GM18907 (cell line): Measurements from ENCODE around the gene E2F6.
A peak's percentile ranks its signal among the peaks of the same experiment; 100 is the strongest.

Source experiments
- ATAC-seq: cut with Tn5 transposase; IDR thresholded peaks from one replicate; pipeline ENCODE4 v1.9.1; 2021; ENCODE audit warnings: mild to moderate bottlenecking, moderate library complexity; ENCODE audit not compliant: unreplicated experiment

E2F6 gene

DNA sequence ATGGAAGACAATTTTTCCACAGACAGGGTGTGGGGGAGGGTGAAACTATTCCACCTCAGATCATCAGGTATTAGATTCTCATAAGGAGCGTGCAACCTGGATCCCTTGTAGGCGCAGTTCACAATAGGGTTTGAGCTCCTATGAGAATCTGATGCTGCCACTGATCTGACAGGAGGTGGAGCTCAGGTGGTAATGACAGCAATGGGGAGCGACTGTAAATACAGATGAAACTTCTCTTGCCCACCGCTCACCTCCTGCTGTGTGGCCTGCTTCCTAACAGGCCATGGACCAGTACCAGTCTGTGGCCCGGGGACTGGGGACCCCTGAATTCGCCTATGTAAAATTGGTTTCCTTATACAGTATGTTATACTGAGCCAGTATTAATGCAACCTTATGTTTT lies 27.3 kb upstream of the E2F6 start:
- no peak for ATAC-seq

DNA sequence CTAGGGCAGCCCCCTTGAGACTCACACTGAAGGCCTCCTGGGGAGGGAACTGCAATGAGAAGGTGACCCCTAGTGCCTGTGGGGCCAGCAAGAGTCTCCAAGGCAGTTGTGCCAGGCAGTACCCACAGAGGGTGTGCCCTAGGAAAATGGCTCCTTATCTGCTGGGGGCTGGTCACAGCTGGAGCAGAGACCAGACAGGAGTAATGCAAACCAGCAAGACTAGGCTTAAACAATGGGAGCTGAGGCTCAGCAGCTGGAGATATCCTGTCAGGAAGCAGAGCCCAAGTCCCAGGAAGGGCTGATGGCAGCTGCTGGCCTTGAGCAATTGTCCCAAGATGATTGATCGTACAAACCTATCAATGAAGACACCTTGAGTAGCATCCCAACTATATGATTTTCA lies 26.8 kb upstream of the E2F6 start:
- no peak for ATAC-seq

DNA sequence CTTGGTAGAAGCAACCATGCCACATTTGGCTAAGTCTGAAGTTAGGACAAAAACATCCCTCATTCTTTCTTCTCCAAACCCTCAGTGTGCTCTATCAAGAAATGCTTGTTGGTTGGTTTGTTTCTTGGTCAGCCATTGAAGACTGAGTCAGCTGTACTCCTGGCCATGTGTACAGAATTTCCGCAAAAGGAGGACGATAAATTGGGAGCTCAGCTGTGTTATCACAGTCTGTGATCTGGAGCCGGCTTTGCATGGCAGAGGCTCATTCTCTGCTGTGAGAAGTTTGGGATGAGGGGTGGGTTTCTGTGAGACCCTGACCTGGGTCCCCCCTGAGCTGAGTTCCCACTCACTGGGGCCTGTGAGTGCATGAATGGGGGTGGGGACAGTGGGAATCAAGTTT lies 26.3 kb upstream of the E2F6 start:
- ATAC-seq: no peak

DNA sequence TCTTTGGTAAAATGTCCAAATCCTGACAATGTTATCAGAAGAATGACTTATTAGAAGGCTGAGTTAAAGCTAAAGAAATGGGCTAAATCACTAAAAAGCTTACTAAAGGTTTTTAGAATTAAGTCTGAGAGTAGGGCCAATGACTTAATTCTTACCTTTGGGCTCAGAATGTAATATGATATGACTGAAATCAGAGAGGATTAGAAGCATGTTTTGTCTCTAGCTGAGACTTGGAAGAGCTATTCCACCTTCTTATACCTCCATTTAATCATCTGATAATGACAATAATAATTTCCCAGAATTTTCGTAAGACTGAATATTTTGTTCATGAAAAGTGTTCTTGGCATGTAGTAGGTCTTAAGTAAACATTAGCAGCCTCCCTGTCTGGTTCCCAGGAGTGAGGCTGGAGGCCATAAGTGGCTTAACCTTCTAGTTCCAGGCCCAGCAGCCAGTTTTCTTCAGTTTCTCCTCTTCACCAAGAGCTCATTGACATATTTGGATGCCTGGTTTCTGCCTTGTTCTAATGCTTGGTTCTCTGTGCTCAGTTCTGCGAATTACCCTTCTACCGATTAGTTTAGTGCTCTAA lies 25.5 kb upstream of the E2F6 start:
- no peak for ATAC-seq

DNA sequence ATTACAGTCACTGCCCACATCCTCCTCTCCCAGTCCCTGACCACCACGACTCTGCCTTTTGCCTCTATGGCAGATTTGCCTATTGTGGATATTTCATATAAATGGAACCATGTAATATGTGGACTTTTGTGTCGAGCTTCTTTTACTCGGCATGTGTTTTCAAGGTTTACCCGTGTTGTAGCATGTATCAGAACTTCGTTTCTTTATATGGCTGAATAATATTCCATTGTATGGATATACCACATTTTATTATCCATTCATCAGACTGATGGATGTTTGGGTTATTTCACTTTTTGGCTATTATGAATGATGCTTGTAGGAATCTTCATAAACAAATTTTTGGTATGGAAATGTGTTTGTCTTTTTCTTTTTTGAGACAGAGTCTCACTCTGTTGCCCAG lies 24.2 kb upstream of the E2F6 start:
- no peak for ATAC-seq

DNA sequence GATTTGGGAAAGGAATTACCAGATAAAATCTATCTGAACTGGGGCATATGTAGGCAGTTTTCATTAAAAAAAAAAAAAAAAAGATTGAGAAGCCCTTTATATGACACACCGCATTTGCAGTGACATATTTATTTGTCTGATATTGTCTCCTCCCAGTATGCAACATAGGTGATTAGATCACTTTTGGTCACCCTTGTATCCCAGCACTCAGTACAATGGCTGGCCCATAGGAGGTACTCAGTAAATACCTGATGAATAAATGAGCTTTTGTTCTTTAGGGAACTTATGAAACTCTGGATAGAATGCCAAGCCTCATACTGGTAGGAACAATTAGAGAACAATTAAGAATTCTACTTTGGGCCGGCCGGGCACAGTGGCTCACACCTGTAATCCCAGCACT lies 22.8 kb upstream of the E2F6 start:
- no peak for ATAC-seq

DNA sequence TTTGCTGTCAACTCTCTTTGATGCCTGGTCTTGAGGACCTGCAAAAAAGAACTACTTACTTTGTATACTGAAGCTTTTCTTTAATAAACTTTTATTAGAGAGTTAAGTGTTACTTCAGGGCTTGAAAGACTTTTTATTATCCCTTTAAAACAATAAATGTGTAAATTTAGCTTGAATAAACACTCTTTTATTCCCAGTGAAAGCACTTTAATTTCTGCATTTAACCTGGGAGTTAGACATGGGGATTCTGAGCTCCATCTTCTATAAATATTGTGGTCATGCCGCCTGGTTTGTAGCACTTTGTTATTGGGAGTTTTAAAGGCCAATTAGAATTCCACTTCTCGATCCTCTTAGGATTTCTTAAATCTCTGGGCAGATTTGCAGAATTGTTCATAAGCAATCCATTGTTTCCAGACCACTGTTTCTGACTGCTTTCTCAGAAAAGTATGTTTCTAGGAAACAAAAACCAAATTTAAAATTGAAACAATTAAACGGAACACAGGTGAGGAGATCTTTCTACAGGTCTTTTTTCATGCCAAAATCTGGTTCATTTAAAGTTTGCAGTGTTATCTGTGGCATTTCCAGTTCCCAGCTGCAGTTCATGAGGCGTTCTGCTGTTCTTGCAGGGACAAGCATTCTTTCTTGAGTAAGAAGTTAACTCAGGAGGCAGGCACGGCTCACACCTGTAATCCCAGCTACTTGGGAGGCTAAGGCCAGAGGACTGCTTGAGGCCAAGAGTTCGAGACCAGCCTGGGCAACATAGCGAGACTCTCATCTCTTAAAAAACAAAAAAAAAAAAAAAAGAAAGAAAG lies 18.1 kb upstream of the E2F6 start:
- no peak for ATAC-seq

DNA sequence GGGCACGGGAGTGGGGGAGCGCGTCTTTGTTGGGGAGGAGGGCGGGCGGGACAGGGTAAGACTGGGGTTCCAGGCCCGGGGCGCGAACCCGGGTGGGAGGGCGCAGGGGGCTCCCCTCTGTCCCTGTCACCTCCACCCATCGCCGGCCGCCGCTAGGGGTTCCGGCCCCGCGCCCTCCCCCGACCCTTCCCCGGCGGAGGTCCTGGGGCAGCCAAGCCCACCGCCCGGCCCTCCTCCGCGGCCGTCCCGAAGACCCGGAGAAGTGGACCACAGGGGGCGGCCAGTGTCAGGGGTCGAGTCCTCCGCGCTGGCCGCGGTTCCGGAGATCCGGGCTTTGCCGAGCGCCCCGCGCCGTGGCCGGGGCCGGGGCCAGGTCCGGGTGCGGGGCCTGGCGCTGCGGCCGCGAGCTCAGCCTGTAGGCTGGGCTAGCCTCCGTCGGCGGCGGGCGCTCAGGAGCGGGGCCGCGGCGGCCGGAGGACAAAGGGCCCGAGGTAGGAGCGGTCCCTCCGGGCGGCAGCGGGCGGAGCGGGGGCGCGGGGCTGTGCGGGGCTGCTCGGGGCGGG lies 16.6 kb upstream of the E2F6 start:
- ATAC-seq: no peak

DNA sequence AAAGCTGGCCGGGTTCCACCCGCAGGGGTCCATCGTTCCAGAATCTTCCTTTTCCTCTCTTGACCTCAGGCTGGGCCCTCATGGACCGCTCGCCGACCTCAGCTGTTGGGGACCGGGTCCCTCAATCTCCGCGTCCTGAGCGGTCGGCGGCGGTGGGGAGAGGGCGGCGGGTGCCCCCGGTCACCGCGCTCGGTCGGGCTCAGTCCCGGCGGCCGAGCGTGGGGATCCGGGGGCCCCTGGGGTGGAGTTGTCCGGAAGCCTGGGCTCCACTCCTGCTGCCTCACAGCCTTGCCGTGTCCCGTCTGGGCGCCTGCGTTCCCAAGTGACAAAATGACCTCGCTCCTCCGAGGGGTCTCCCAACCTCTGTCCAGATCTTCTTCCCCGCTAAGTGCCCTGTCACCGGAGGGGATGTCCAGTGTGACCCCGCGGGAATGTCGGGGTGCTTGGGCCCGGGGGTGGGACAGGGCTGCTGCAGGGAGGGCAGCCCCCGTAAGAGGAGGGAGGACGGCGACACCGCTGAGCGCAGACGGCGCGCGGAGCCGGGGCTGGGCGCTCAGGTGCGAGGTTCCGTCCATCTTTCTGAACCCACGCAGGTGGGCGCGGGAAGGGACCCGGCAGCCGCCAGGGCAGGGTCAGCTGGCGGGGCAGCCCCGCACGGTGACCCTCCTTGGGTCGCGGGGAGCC lies 16.0 kb upstream of the E2F6 start:
- no peak for ATAC-seq

DNA sequence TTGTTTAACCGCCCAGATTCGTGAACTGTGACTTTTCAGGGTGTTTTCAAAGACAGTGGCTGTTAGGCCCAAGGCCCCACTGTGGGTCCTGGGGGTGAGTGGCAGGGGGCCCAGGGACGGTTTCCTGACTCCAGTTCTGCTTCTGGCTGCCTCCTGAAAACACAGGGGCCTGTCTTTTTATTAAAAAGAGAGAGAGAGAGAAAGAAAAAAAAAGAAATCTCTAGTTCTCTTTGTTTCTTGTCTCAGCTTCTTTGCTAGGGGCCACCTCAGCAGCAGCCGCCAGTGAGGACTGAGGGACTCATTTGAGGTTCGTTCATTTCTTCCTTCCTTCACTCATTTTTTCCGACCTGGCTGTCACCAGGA lies 15.4 kb upstream of the E2F6 start:
- ATAC-seq: no peak

DNA sequence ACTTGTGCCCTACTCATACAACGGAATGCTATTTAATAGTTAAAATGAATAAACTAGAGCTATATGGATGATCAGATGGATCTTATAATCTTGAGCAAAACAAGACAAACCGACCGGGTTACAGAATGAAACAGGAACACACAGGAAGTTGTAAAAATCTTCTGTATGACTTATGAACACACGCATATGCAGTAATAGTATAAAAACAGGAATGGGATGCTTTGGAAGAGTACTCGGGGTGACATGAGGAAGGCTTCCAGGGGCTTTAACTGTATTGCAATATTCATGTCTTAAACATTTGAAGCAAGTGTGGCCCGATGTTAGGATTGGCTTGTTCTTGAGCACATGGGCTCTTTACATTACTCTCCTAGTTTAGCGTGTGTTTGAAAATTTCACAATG lies 14.9 kb upstream of the E2F6 start:
- no peak for ATAC-seq

DNA sequence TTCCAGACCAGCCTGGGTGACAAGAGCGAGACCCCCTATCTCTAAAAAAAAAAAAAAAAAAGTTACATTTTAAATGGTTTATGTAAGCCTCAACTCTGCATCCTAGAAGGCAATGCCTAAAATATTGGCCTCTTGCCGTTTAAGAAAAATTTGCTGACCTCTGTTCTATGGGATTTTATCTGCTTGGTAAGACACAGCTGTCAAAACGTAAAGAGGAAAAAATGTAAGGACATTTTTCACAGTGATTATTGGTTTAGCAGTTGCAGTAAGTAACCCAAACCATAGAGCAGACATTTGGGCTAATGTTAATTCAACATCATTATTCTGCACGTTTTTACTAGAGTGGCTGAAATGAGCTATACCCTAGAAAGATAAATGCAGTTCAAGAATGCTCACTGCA lies 14.4 kb upstream of the E2F6 start:
- no peak for ATAC-seq

DNA sequence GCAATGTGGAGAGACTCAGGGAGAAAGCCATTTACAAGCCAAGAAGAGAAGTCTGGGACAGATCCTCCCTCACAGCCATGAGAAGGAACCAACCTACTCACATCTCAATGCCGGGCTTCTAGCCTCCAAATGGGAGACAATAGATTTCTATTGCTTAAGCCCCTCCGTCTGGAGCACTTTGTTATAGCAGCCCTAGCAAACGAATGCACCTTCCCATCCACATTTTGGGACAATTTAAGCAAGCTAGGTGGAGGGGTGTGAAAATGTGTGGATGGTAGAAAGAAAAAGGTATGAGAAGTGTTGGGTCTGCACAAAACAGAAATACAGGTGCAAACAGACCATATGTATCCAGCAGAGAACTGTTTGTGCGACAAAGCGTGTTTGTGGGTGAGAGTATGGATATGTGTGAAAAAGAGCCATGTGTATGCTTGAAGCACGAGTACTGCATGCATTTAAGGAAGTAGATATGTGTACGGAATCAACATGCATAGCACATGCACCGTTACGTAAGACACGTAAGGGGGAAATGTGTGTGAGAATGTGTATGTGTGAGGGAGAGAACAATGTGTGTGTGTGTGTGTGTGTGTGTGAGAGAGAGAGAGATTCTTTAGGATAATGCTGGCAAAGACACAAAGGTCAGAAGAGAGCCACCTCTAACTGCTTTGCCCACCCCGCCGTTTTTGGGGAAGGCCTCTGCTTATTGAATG lies 13.1 kb upstream of the E2F6 start:
- ATAC-seq: no peak

DNA sequence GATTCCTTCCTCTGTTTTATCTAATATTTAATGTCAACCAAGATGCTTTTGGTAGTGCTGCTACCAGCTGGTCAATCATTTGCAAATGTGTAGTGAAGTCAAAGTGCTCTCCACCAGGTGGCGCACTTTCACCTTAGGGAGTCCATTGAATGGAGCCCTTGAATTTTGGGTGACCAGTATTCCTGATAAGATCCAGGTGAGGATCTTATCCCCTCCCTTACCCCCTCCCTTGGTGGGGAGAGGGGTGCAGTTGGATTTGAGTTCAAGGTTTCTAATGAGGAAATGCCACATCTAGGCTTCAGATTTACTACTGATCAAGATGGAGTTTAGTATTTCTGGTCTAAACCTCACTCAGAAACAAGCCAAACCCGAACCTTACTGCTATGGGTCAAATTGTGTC lies 12.0 kb upstream of the E2F6 start:
- ATAC-seq: peak; percentile 84

DNA sequence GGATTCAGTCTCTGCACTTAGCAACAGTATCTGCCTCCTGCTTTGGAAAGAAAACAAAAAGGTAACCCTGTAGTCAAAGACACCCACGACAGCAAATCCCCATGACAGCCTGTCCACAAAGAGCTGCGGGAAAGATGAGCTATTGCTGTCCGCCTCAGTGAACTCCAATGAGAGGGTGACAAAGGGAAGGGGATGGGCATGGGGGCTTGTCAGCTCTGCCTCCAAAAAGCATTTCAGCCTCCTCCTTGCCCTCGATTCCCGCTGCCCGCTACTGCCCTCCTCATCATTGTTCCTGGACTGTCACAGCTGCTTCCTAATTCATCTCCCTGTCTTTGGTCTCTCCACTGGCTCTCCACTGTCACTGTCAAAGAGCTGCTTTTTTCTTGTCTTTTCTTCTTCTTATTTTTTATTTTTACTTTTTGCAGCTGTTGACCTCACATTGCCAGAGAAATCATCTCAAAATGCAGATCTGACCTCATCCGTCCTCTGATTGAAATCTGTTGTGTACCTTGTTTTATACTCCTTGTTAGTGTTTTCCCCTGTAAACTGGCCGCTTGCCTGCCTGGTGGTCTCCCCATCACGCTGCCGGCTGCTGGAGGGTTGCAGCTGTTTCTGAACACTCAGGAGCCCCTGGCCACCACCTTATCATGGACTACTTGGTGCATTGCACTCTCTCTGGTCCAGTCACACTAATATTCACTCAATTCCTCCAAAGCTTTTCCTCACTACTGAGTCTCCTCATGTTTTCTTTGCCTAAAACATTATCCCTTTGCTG lies 7.9 kb upstream of the E2F6 start:
- ATAC-seq: no peak

DNA sequence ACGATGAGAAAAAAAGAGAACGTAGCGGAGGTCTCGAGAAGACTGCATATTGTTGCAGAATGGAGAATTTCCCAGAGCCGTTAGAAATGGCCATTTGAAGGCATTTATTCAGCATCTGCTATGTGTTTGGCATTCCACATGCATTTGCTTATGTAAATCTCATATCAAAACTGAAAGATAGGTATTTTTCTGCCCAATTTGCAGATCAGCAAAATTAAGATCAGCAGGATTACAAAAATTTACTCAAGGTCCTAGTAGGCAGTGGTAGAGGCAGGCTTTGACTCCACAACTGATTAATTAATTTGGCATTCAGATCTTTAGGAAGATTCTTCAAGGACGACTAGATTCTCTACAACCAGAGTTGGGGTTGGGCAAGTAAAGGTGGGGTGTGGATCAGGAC lies 1.8 kb upstream of the E2F6 start:
- no peak for ATAC-seq

DNA sequence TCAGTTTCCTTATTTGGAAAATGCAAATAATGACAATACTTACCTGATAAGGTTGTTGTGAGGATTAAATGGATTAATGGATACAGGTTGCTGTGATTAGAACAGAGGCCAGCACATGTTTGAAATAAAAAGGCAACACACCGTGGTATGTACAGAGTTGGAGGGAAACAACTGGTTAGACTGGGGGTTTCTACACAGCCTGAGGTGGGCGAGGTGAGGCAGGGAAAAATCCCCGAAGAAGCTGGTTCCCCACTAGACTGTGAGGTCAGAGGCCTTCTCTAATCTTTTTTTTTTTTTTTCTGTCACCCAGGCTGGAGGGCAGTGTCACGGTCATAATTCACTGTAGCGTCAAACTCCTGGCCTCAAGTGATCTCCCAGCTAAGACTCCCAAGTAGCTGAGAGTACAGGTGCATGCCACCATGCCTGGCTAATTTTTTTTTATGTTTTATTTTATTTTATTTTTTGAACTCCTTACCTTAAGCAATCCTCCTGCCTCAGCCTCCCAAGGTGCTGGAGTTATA lies 1.2 kb upstream of the E2F6 start:
- no peak for ATAC-seq

DNA sequence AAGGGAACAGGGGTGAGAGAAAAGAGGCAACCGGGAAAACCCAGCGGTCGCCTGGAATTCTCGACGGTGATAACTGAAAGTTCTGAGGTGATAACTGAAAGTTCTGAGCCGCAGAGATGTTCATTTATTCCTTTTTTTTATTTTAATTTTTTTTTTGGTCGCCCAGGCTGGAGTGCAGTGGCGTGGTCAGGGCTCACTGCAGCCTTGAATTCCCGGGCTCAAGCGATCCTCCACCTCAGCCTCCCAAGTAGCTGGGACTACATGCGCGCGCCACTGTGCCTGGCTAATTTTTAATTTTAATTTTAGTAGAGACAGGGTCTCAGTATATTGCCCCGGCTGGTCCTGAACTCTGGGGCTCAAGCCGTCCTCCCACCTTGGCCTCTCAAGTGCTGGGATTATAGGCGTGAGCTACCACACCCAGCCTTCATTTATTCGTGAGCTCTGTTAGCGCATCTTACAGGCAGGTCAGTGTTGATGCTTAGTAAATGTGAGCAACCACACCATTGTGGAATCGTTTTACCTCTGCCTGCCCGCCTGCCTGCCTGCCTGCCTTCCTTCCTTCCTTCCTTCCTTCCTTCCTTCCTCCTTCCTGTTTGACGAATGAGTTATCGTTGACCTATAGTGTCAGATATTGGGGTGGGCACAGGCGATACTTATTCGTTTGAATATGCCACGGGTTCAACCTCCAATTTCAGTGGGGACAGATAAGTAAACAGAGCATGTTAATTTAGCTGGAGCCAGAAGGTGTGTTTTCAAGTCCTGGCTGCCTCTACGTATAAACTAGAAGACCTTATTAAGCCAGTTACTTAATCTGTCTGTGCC lies 557 bp upstream of the E2F6 start:
- peak; percentile 14 for ATAC-seq

DNA sequence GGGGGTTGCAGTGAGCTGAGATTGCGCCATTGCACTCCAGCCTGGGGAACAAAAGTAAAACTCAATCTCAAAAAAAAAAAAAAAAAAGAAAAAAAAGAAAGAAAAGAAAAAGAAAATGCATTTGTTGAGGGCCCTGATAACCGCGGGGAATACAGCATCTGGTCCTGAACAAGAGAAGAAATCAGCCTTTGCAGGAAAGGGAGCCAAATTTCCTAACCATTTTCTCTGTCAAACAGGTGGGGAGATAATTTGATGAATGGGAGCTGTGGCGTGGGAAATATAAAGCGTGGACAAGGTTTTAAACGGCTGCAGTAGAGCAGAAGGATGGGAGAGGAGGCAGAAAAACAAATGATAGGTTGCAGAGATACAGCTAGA lies 864 bp downstream of the E2F6 start:
- ATAC-seq: no peak

DNA sequence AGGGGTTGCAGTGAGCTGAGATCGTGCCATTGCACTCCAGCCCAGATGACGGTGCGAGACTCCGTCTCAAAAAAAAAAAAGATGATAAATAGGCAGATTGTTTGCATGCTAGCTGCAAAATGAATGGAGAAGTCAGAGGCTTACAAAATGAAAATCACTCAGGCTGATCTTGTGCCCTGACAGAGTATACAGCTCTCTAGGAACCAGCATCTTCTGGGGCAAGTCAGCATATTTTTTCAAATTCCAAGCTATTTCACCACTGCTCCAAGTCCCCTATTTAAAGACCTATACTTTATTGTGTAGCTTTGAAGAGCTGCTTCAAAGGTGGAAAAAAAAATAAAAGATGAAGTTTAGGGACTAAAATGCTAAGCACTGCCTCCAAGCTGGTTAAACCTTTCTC lies 6.1 kb downstream of the E2F6 start:
- ATAC-seq: no peak
